SU-DHL-6 (cell line): ENCODE measurements around the gene IL17RC.

Source experiments
- EZH2phosphoT487 ChIP-seq: fragments of 200-600 bp; sonication (generic), shearing (Covaris generic); conservative IDR thresholded peaks from 2 replicates; pipeline ENCODE4 v1.6.1; 2018; ENCODE audit warnings: mild to moderate bottlenecking, antibody characterized with exemption, low read length, moderate library complexity, mixed read lengths
- TF ChIP-seq, protein P1 (sequence below): fragments of 200-600 bp; sonication (generic); IDR thresholded peaks from one replicate; pipeline ENCODE4 v1.5.1; 2017; ENCODE audit warnings: antibody characterized with exemption, mild to moderate bottlenecking, low read length, moderate library complexity; ENCODE audit not compliant: insufficient read depth, poor library complexity, severe bottlenecking

DNA sequence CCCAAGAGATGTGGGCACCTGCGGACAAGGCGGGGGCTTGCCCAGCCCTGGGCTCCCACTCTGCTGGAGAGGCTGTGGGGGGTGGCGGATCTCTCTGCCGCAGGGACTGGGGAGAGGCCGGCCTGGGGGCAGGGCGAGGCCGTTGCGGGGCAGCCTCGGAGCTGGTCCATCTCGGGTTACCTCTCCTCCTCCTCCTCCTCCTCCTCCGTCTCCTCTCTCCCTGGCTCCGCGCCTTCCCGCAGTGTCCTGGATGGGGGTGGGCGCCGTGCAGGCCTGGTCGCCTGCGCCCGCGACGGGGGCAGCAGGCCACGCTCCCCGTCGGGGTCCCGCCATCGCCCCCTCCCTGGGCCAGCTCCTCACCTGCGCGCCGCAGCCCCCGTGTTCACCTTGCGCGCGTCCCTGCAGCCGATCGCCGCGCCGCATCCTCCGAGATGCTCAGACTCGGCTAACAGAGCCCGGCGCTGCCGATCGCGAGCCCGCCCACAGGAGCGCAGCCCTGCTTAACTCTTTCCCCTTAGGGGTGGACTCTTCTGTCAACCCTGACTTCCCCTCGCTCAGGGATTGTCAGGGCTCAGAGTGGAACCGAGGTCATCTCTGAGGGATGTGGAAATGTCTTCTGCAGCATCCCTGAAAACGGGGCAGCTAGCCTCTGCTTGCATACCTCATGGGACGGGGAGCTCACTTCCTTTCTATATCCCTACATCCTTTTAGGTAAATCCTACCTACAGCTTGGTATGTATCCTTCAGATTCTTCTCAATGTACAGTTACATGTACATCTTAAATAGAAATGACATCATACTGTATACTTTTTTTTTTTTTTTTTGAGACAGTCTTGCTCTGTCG is 35.3 kb downstream of the IL17RC start, which contains the start of gene PRRT3:
- TF ChIP-seq, protein P1, sequence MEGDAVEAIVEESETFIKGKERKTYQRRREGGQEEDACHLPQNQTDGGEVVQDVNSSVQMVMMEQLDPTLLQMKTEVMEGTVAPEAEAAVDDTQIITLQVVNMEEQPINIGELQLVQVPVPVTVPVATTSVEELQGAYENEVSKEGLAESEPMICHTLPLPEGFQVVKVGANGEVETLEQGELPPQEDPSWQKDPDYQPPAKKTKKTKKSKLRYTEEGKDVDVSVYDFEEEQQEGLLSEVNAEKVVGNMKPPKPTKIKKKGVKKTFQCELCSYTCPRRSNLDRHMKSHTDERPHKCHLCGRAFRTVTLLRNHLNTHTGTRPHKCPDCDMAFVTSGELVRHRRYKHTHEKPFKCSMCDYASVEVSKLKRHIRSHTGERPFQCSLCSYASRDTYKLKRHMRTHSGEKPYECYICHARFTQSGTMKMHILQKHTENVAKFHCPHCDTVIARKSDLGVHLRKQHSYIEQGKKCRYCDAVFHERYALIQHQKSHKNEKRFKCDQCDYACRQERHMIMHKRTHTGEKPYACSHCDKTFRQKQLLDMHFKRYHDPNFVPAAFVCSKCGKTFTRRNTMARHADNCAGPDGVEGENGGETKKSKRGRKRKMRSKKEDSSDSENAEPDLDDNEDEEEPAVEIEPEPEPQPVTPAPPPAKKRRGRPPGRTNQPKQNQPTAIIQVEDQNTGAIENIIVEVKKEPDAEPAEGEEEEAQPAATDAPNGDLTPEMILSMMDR, result no peak
- TF ChIP-seq EZH2phosphoT487, result no peak
